ENCODE measurements around the gene LASP1NB.

The LASP1NB gene

DNA sequence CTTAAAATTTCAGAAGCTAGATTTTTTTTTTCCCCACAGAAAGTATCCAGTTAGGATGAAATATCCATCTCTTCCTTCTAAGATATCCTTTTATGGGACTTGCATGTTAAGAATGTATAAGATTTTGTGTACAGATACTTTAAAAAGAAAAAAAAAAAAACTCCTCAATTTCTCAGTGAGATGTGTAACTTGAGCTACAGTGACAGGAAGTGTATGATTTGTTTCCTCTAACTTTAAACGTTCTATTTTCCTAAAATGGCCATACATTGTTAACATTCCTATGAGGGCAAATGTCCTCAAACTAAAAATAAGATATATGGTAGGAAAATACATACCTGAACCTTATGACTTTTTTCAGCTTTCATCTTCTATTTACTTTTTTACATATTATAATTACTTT lies 32.9 kb downstream of the LASP1NB start:
- Mint-ChIP-seq H3K36me3 (ENCODE audit: insufficient read depth, unreplicated experiment) (no peaks in the 10 kb centered on the region), H3K4me1 (ENCODE audit: low read depth, unreplicated experiment) (no peaks in the 10 kb centered on the region), H3K9me3 (ENCODE audit: low read depth, unreplicated experiment) (no peaks in the 10 kb centered on the region), H3K27ac (ENCODE audit: unreplicated experiment) (no peak overlapping the region), H3K27me3 (ENCODE audit: unreplicated experiment) (no peaks in the 10 kb centered on the region), H3K4me3 (ENCODE audit: low read depth, unreplicated experiment) (no peak overlapping the region)
- intact Hi-C loops (cut with micrococcal nuclease; ENCODE audit: unreplicated experiment), result no loop called here
- TF ChIP-seq, protein P1, sequence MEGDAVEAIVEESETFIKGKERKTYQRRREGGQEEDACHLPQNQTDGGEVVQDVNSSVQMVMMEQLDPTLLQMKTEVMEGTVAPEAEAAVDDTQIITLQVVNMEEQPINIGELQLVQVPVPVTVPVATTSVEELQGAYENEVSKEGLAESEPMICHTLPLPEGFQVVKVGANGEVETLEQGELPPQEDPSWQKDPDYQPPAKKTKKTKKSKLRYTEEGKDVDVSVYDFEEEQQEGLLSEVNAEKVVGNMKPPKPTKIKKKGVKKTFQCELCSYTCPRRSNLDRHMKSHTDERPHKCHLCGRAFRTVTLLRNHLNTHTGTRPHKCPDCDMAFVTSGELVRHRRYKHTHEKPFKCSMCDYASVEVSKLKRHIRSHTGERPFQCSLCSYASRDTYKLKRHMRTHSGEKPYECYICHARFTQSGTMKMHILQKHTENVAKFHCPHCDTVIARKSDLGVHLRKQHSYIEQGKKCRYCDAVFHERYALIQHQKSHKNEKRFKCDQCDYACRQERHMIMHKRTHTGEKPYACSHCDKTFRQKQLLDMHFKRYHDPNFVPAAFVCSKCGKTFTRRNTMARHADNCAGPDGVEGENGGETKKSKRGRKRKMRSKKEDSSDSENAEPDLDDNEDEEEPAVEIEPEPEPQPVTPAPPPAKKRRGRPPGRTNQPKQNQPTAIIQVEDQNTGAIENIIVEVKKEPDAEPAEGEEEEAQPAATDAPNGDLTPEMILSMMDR (IDR thresholded peaks at IDR 0.05; ENCODE audit: unreplicated experiment), result no peak
- DNase-seq, result no peak
- CTCF ChIA-PET, result interaction anchor here (0.6 to 1.4 kb wide), 6 partner anchors 25 to 195 kb away, joined by 3 to 6 read pairs (median 4); partner anchors contain the start of gene RPL23
- no TSS peak for BruUV-seq (replicated peaks)

DNA sequence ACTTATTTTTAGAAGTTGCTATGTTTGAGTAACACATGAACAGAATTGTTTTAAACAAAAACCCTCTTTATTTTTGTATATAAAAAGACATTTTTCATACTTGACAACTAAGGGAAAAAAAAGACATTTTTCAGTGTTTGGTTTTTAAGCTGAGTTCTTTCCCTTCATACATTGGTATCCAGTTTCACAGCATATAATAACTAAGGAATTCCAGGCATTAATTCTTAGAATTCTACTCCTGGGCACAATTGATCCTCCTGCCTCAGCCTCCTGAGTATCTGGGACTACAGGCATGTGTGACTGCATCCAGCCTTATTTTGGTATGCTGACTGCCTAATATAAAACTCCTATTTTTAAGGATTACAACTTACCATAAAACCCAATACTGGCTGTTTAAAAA lies 33.3 kb downstream of the LASP1NB start:
- H3K36me3 Mint-ChIP-seq (ENCODE audit: insufficient read depth, unreplicated experiment), result no peaks in the 10 kb centered on the region
- BruUV-seq (replicated peaks), result no TSS peak
- H3K9me3 Mint-ChIP-seq (ENCODE audit: low read depth, unreplicated experiment), result no peaks in the 10 kb centered on the region
- no peak overlapping the region for H3K27ac Mint-ChIP-seq (ENCODE audit: unreplicated experiment)
- TF ChIP-seq, protein P1 (IDR thresholded peaks at IDR 0.05; ENCODE audit: unreplicated experiment), result no peak
- no peaks in the 10 kb centered on the region for H3K27me3 Mint-ChIP-seq (ENCODE audit: unreplicated experiment)
- no peaks in the 10 kb centered on the region for H3K4me1 Mint-ChIP-seq (ENCODE audit: low read depth, unreplicated experiment)
- CTCF ChIA-PET, result interaction anchor here (0.6 to 1.4 kb wide), 6 partner anchors 24 to 195 kb away, joined by 3 to 6 read pairs (median 4); partner anchors contain the start of gene RPL23
- no peak overlapping the region for H3K4me3 Mint-ChIP-seq (ENCODE audit: low read depth, unreplicated experiment)
- intact Hi-C loops (cut with micrococcal nuclease; ENCODE audit: unreplicated experiment), result no loop called here
- no peak for DNase-seq

- no peak for DNase-seq
- TF ChIP-seq, protein P1 (IDR thresholded peaks at IDR 0.05; ENCODE audit: unreplicated experiment), result no peak
- Mint-ChIP-seq H3K27me3 (ENCODE audit: unreplicated experiment) (no peaks in the 10 kb centered on the region), H3K4me3 (ENCODE audit: low read depth, unreplicated experiment) (no peak overlapping the region), H3K9me3 (ENCODE audit: low read depth, unreplicated experiment) (no peaks in the 10 kb centered on the region), H3K27ac (ENCODE audit: unreplicated experiment) (no peak overlapping the region), H3K36me3 (ENCODE audit: insufficient read depth, unreplicated experiment) (no peaks in the 10 kb centered on the region), H3K4me1 (ENCODE audit: low read depth, unreplicated experiment) (no peaks in the 10 kb centered on the region)
- intact Hi-C loops (cut with micrococcal nuclease; ENCODE audit: unreplicated experiment), result no loop called here
- no TSS peak for BruUV-seq (replicated peaks)
- CTCF ChIA-PET, result interaction anchor here (0.6 to 0.7 kb wide), 2 partner anchors 154 to 384 kb away, joined by 4 to 7 read pairs; no protein-coding TSS in a partner anchor
Observed at GRCh38 chr17:38959508-38959907, 34.1 kb downstream of the LASP1NB start.

DNA sequence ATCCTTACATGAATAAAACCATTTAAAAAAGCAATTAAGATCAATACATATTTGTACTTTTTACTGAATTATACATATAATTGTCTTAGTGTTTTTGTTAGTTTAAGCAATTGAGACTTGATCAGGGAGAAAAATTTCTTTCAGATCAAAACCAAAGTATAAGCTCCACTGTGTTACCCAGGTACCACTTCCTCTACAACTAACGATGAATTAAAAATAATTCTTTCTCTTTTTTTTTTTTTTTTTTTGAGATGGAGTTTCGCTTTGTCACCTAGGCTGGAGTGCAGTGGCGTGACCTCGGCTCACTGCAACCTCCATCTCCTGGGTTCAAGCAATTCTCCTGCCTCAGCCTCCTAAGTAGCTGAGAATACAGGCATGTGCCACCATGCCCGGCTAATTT lies 35.0 kb downstream of the LASP1NB start:
- DNase-seq, result no peak
- Mint-ChIP-seq H3K9me3 (ENCODE audit: low read depth, unreplicated experiment) (no peaks in the 10 kb centered on the region), H3K4me3 (ENCODE audit: low read depth, unreplicated experiment) (no peak overlapping the region), H3K36me3 (ENCODE audit: insufficient read depth, unreplicated experiment) (no peaks in the 10 kb centered on the region), H3K27ac (ENCODE audit: unreplicated experiment) (no peak overlapping the region), H3K4me1 (ENCODE audit: low read depth, unreplicated experiment) (no peaks in the 10 kb centered on the region), H3K27me3 (ENCODE audit: unreplicated experiment) (no peaks in the 10 kb centered on the region)
- intact Hi-C loops (cut with micrococcal nuclease; ENCODE audit: unreplicated experiment), result no loop called here
- CTCF ChIA-PET, result interaction anchor here (0.7 kb wide), 2 partner anchors 913 to 934 kb away, joined by 3 read pairs; no protein-coding TSS in a partner anchor
- no TSS peak for BruUV-seq (replicated peaks)
- TF ChIP-seq, protein P1 (IDR thresholded peaks at IDR 0.05; ENCODE audit: unreplicated experiment), result no peak

All from Calu3 (cell line).